HL-60 (cell line): ENCODE data around the gene PALLD.

Experiments
- DNase-seq, 2 experiments: peaks; one replicate each; pipeline ENCODE4 v3.0.0-alpha.2; 2010 to 2020; ENCODE audit warnings: low read depth in 1 of 2, low spot score in 1 of 2
- H3K27ac ChIP-seq: fragments of 250-450 bp; sonication (Bioruptor Pico); replicated peaks from 2 replicates; pipeline ENCODE4 v1.5.1; 2020; ENCODE audit warnings: mild to moderate bottlenecking, moderate library complexity
- H3K27me3 ChIP-seq: fragments of 250-450 bp; sonication (Bioruptor Pico); 2 replicates; pipeline ENCODE4 v1.5.1; 2021; ENCODE audit warnings: mild to moderate bottlenecking, moderate library complexity; ENCODE audit not compliant: insufficient read depth, poor library complexity, severe bottlenecking
- H3K4me3 ChIP-seq: replicated peaks from 2 replicates; pipeline ENCODE4 v1.5.1; 2011; ENCODE audit warnings: mild to moderate bottlenecking, control low read depth, low read length; ENCODE audit not compliant: insufficient read depth
- GABPA ChIP-seq: IDR thresholded peaks from 2 replicates; pipeline ENCODE4 v1.6.1; 2012; ENCODE audit warnings: low read depth
- POLR2AphosphoS5 ChIP-seq: IDR thresholded peaks from 2 replicates; pipeline ENCODE4 v1.6.1; 2012; ENCODE audit warnings: low read depth
- SPI1 ChIP-seq: IDR thresholded peaks from 2 replicates; pipeline ENCODE4 v1.6.1; 2012; ENCODE audit warnings: low read depth, mild to moderate bottlenecking, borderline replicate concordance
- TF ChIP-seq, protein P1 (sequence below): IDR thresholded peaks from one replicate; pipeline ENCODE4 v1.5.1; 2011; ENCODE audit warnings: low read length, control low read depth, inconsistent platforms; ENCODE audit not compliant: insufficient read depth
- TF ChIP-seq, protein P2 (sequence below): IDR thresholded peaks from 2 replicates; pipeline ENCODE4 v1.6.1; 2012; ENCODE audit warnings: low read depth; ENCODE audit not compliant: insufficient replicate concordance

PALLD gene

DNA sequence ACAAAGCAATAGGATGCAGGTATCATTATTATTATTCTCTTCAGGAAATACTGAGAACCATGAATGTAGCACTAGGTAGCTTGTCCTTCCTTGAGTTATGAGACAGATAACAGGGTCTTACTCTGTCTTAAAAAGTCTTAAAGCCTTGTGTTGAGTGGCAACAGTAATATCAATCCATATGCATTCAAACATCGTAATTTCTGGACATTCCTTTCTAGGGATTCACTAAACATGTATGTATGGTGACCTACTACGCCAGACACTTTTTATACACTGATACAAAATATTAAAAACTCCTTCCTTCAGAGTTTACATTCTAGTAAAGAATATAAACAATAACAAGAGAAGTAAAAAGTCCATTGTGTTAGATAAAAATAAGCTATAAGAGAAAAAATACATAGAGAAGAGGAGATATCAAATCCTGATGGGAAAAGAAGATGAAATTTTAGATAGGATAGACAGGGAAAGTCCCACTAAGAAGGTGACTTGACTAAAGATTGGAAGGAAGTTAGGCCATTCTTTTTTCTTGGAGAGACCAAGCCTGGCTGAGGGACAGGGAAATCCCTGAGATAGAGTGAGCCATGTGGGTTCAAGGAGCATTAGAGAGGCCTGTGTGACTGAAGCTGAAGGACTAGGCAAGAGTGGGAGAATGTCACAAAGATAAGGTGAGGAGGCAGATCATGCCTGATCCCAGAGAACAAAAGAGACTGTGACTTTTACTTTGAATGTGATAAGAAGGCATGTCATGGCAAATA is 11.5 kb upstream of the PALLD start:
- DNase-seq, result no peak
- H3K27ac ChIP-seq, result no peak overlapping the region
- TF ChIP-seq GABPA, result no peak
- TF ChIP-seq, protein P1, sequence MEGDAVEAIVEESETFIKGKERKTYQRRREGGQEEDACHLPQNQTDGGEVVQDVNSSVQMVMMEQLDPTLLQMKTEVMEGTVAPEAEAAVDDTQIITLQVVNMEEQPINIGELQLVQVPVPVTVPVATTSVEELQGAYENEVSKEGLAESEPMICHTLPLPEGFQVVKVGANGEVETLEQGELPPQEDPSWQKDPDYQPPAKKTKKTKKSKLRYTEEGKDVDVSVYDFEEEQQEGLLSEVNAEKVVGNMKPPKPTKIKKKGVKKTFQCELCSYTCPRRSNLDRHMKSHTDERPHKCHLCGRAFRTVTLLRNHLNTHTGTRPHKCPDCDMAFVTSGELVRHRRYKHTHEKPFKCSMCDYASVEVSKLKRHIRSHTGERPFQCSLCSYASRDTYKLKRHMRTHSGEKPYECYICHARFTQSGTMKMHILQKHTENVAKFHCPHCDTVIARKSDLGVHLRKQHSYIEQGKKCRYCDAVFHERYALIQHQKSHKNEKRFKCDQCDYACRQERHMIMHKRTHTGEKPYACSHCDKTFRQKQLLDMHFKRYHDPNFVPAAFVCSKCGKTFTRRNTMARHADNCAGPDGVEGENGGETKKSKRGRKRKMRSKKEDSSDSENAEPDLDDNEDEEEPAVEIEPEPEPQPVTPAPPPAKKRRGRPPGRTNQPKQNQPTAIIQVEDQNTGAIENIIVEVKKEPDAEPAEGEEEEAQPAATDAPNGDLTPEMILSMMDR, result no peak
- no peak overlapping the region for H3K4me3 ChIP-seq
- no peaks in the 10 kb centered on the region for H3K27me3 ChIP-seq

DNA sequence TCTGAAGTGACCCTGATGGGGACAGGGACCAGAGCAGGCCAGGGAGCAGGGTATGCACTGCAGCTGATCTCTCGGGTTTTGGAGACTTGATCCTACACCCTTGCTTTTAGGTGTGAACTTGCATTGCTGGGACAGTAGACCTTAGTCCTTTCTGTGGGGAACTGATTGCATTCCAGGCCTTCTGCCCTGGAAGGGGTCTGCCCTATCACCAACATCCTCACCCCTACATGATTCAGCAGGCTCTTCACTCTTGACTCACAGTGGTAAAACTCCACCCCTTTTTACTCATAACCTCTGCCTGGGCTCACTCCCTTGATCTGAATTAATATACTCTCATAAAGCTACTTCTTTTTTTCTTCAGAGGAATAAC is 10.0 kb upstream of the PALLD start:
- Histone ChIP-seq H3K27me3 (no peaks in the 10 kb centered on the region), H3K27ac (no peak overlapping the region), H3K4me3 (no peak overlapping the region)
- TF ChIP-seq, protein P2, sequence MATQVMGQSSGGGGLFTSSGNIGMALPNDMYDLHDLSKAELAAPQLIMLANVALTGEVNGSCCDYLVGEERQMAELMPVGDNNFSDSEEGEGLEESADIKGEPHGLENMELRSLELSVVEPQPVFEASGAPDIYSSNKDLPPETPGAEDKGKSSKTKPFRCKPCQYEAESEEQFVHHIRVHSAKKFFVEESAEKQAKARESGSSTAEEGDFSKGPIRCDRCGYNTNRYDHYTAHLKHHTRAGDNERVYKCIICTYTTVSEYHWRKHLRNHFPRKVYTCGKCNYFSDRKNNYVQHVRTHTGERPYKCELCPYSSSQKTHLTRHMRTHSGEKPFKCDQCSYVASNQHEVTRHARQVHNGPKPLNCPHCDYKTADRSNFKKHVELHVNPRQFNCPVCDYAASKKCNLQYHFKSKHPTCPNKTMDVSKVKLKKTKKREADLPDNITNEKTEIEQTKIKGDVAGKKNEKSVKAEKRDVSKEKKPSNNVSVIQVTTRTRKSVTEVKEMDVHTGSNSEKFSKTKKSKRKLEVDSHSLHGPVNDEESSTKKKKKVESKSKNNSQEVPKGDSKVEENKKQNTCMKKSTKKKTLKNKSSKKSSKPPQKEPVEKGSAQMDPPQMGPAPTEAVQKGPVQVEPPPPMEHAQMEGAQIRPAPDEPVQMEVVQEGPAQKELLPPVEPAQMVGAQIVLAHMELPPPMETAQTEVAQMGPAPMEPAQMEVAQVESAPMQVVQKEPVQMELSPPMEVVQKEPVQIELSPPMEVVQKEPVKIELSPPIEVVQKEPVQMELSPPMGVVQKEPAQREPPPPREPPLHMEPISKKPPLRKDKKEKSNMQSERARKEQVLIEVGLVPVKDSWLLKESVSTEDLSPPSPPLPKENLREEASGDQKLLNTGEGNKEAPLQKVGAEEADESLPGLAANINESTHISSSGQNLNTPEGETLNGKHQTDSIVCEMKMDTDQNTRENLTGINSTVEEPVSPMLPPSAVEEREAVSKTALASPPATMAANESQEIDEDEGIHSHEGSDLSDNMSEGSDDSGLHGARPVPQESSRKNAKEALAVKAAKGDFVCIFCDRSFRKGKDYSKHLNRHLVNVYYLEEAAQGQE, result no peak
- no peak for TF ChIP-seq GABPA
- TF ChIP-seq SPI1, result no peak
- TF ChIP-seq POLR2AphosphoS5, result no peak
- TF ChIP-seq, protein P1, result no peak
- no peak for DNase-seq

DNA sequence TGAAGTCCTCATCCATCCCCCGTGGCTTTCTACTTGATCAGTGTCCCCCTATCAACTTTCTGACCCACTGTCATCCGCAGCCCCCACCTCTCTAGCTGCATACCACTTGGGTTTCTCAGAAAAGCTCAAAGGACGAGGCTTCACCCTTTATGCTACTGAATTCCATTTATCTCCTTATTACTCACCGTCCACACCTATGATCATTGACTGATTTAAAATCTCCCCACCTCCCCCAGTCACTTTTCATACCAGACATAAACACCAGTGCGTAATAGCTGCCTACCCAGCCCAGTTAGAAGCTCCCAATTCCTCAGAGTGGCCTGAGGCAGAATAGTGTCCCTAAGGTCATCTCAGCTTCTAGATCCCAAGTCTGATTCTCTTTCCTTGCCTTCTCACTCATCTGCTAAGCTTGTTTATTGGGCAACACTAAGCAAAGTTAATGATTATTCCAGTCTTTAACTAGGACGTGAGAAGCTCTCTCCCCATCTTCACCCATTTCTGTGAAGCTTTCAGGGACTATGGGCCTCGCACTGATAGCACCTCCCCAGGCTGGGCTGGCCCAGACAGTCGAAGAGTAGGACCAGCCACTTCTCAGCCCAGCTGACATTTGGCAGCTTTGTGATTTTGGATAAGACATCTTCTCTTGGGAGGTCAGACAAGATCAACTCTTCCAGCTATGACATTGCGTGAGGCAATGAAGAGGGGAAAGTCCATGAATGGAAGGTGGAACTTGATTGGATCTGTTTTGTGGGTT is 9.4 kb upstream of the PALLD start:
- no peak overlapping the region for H3K4me3 ChIP-seq
- TF ChIP-seq POLR2AphosphoS5, result no peak
- TF ChIP-seq SPI1, result no peak
- TF ChIP-seq, protein P2, result no peak
- no peak for TF ChIP-seq GABPA
- TF ChIP-seq, protein P1, result no peak
- DNase-seq, result no peak
- H3K27ac ChIP-seq, result no peak overlapping the region
- H3K27me3 ChIP-seq, result no peaks in the 10 kb centered on the region

DNA sequence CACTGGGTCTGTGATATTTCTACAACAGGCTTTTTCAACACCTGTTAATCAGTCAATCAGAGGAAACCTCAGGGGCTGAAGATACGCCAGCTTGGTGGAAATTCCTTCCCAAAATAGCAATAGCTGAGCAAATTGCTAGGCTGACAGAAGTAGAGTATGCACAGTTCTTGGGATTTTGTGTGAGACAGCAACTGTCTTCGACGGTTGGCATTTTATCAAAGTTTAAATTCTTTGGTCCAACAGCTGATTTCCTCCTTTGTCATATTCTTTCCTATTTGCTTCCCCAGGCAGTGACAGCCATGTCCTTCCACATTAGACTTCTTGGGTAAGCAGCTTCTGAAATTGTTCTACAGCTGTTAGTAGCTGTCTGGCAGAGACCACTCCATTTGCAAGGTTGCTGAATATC is 8.0 kb upstream of the PALLD start:
- no peak for DNase-seq
- Histone ChIP-seq H3K27me3 (no peaks in the 10 kb centered on the region), H3K4me3 (no peak overlapping the region), H3K27ac (no peak overlapping the region)
- no peak for TF ChIP-seq POLR2AphosphoS5
- TF ChIP-seq GABPA, result no peak
- TF ChIP-seq, protein P1, result no peak
- TF ChIP-seq SPI1, result no peak
- TF ChIP-seq, protein P2, result no peak
